SK-N-SH (cell line): Measurements from ENCODE around the gene NID1. TPM values are rescaled to one million over a fixed set of nuclear protein-coding genes. Genes with fewer than 3 reads are reported as not detected.

ENCODE experiments used
- CTCF ChIA-PET: fragments of 300-600, 350-600 bp; formaldehyde crosslinking; extraction: SDS; loops from one replicate; lab custom pipeline; 2021; lab: Yijun Ruan, JAX
- POLR2A ChIA-PET: fragments of 350-600 bp; sonication (Branson Sonifier 250); formaldehyde crosslinking; extraction: SDS; loops from one replicate; lab custom pipeline; 2020; ENCODE audit warnings: antibody characterized with exemption, inconsistent platforms; lab: Yijun Ruan, JAX
- DNase-seq: peaks from one replicate; pipeline ENCODE4 v3.0.0; 2012
- H2AFZ ChIP-seq: fragments of 200-600 bp; sonication (generic); 2 replicates; pipeline ENCODE4 v1.8.1; 2016; ENCODE audit warnings: antibody characterized with exemption, mild to moderate bottlenecking, low read depth
- H3F3A ChIP-seq: fragments of 200-600 bp; sonication (generic); replicated peaks from 2 replicates; pipeline ENCODE3; 2016; ENCODE audit warnings: antibody characterized with exemption, mild to moderate bottlenecking; ENCODE audit not compliant: insufficient read depth
- H3K27ac ChIP-seq, 2 experiments: fragments of 200-500 bp in 1 of 2; fragments of 200-600 bp in 1 of 2; sonication (Bioruptor generic) in 1 of 2; sonication (generic), shearing (Covaris generic) in 1 of 2; 2 replicates each; pipeline versions ENCODE4 v1.5.1 to v1.6.1; 2014 to 2016; ENCODE audit warnings: low read depth in 2 of 2, inconsistent platforms in 1 of 2, low read length in 1 of 2, mild to moderate bottlenecking in 1 of 2, mixed read lengths in 1 of 2
- H3K27me3 ChIP-seq: fragments of 200-600 bp; sonication (generic), shearing (Covaris generic); 2 replicates; pipeline ENCODE4 v1.6.1; 2016; ENCODE audit warnings: mixed run types; ENCODE audit not compliant: insufficient read depth
- H3K36me3 ChIP-seq, 2 experiments: fragments of 200-500 bp in 1 of 2; fragments of 200-600 bp in 1 of 2; sonication (Bioruptor generic) in 1 of 2; sonication (generic) in 1 of 2; replicated peaks in 1 of 2; 2 replicates each; pipeline versions ENCODE3 to v1.5.1; 2014 to 2016; ENCODE audit warnings: low read length in 1 of 2, mild to moderate bottlenecking in 1 of 2; ENCODE audit not compliant: insufficient read depth in 2 of 2, control insufficient read depth in 1 of 2
- H3K4me1 ChIP-seq, 2 experiments: fragments of 200-500 bp in 1 of 2; fragments of 200-600 bp in 1 of 2; sonication (Bioruptor generic) in 1 of 2; sonication (generic), shearing (Covaris generic) in 1 of 2; 2 replicates each; pipeline versions ENCODE4 v1.5.1 to v1.6.1; 2014 to 2016; ENCODE audit warnings: low read depth in 1 of 2, low read length in 1 of 2, mixed run types in 1 of 2; ENCODE audit not compliant: insufficient read depth in 2 of 2, control insufficient read depth in 1 of 2
- H3K4me2 ChIP-seq: fragments of 200-600 bp; sonication (generic), shearing (Covaris generic); 2 replicates; pipeline ENCODE4 v1.6.1; 2017; ENCODE audit warnings: mixed run types
- H3K4me3 ChIP-seq, 2 experiments: fragments of 200-500 bp in 1 of 2; fragments of 200-600 bp in 1 of 2; sonication (Bioruptor generic) in 1 of 2; sonication (generic), shearing (Covaris generic) in 1 of 2; 2 replicates each; pipeline versions ENCODE4 v1.5.1 to v1.8.1; 2014 to 2016; ENCODE audit warnings: low read depth in 2 of 2, inconsistent platforms in 1 of 2, low read length in 1 of 2, mild to moderate bottlenecking in 1 of 2, mixed read lengths in 1 of 2, moderate library complexity in 1 of 2
- H3K79me2 ChIP-seq: fragments of 200-600 bp; sonication (generic); 2 replicates; pipeline ENCODE4 v1.8.1; 2017; ENCODE audit warnings: mild to moderate bottlenecking; ENCODE audit not compliant: insufficient read depth
- H3K9ac ChIP-seq: fragments of 200-600 bp; sonication (generic); 2 replicates; pipeline ENCODE4 v1.6.1; 2017; ENCODE audit warnings: mixed run types
- H3K9me2 ChIP-seq: fragments of 200-600 bp; sonication (generic); 2 replicates; pipeline ENCODE4 v1.6.1; 2017; ENCODE audit warnings: mixed run types
- H3K9me3 ChIP-seq: fragments of 200-600 bp; sonication (generic); 2 replicates; pipeline ENCODE4 v1.6.1; 2017; ENCODE audit warnings: mixed run types, mild to moderate bottlenecking, moderate library complexity
- H4K20me1 ChIP-seq: fragments of 200-600 bp; sonication (generic); 2 replicates; pipeline ENCODE4 v1.6.1; 2017; ENCODE audit warnings: mild to moderate bottlenecking, mixed run types; ENCODE audit not compliant: insufficient read depth
- EZH2phosphoT487 ChIP-seq: fragments of 200-600 bp; sonication (generic); IDR thresholded peaks from 2 replicates; pipeline ENCODE4 v1.6.1; 2017; ENCODE audit warnings: low read depth, mixed run types, mild to moderate bottlenecking, antibody characterized with exemption, moderate library complexity, borderline replicate concordance
- FOXM1 ChIP-seq: IDR thresholded peaks from 2 replicates; pipeline ENCODE4 v1.4.0; 2012; ENCODE audit warnings: low read depth, mild to moderate bottlenecking
- GATA2 ChIP-seq: sonication (generic); formaldehyde crosslinking; IDR thresholded peaks from 2 replicates; pipeline ENCODE4 v1.5.0; 2020; ENCODE audit warnings: mild to moderate bottlenecking, missing genetic modification reagents
- IRF3 ChIP-seq: fragments of 150-350 bp; IDR thresholded peaks from 2 replicates; pipeline ENCODE4 v1.6.1; 2016; ENCODE audit warnings: mild to moderate bottlenecking, low read depth, low read length
- MAX ChIP-seq: IDR thresholded peaks from 2 replicates; pipeline ENCODE4 v1.4.0; 2012; ENCODE audit warnings: low read depth
- MEF2A ChIP-seq: IDR thresholded peaks from 2 replicates; pipeline ENCODE4 v1.4.0; 2012; ENCODE audit warnings: low read depth, borderline replicate concordance
- MXI1 ChIP-seq: IDR thresholded peaks from 2 replicates; pipeline ENCODE4 v1.6.1; 2012; ENCODE audit warnings: mild to moderate bottlenecking, low read depth, low read length, improper control_type of control experiment
- PBX3 ChIP-seq: IDR thresholded peaks from 2 replicates; pipeline ENCODE4; 2012
- REST ChIP-seq: IDR thresholded peaks from 2 replicates; pipeline ENCODE4 v1.6.1; 2012; ENCODE audit warnings: mild to moderate bottlenecking, low read depth, low read length, moderate library complexity
- RXRA ChIP-seq: IDR thresholded peaks from 2 replicates; pipeline ENCODE4 v1.4.0; 2012; ENCODE audit warnings: low read depth, mild to moderate bottlenecking, borderline replicate concordance
- SIN3A ChIP-seq: IDR thresholded peaks from 2 replicates; pipeline ENCODE4 v1.6.1; 2012; ENCODE audit warnings: low read depth, mild to moderate bottlenecking, low read length, moderate library complexity, borderline replicate concordance
- SMC3 ChIP-seq: IDR thresholded peaks from 2 replicates; pipeline ENCODE4 v1.6.1; 2012; ENCODE audit warnings: low read depth, low read length, improper control_type of control experiment
- TAF1 ChIP-seq: IDR thresholded peaks from 2 replicates; pipeline ENCODE4 v1.6.1; 2012; ENCODE audit warnings: low read depth, mild to moderate bottlenecking, low read length, moderate library complexity, borderline replicate concordance
- TEAD4 ChIP-seq: IDR thresholded peaks from 2 replicates; pipeline ENCODE4 v1.4.0; 2012; ENCODE audit warnings: mild to moderate bottlenecking, borderline replicate concordance; ENCODE audit not compliant: insufficient read depth
- USF1 ChIP-seq: IDR thresholded peaks from 2 replicates; pipeline ENCODE4 v1.4.0; 2012; ENCODE audit warnings: low read depth, borderline replicate concordance
- USF2 ChIP-seq: fragments of 150-350 bp; IDR thresholded peaks from 2 replicates; pipeline ENCODE4 v1.6.1; 2017; ENCODE audit warnings: antibody characterized with exemption, low read length, low read depth, borderline replicate concordance
- ZBTB33 ChIP-seq: IDR thresholded peaks from 2 replicates; pipeline ENCODE4 v1.4.0; 2012; ENCODE audit warnings: low read depth, borderline replicate concordance
- WGBS: methylation state at CpG from one replicate; pipeline ENCODE4 v1.1.6; 2017; ENCODE audit warnings: low lambda C conversion rate; 5-methylcytosine and 5-hydroxymethylcytosine counted together
- polyA plus RNA-seq, 3 experiments: library from polyadenylated mRNA; depleted of rRNA; stranded (reverse); fragments of >200 nt; gene quantifications; 2 replicates each; pipeline ENCODE4 v1.2.3, GENCODE V29; 2012

NID1 gene
- polyA plus RNA-seq, 1 of the 3 experiments (the other 2 are of a cell fraction): 74.3 TPM

GRCh38 chr1:236009191-236009590 is 55.7 kb downstream of the NID1 start:
- peaks cover 15% of the 10 kb centered on the region for H3F3A ChIP-seq
- peak overlapping the region; percentile 41; the same call in 1 of the 2 replicates for H3K4me2 ChIP-seq
- TF ChIP-seq USF2: no peak
- no peak for TF ChIP-seq TAF1
- TF ChIP-seq SMC3: no peak
- no peak for TF ChIP-seq MEF2A
- no peak for TF ChIP-seq TEAD4
- TF ChIP-seq USF1: no peak
- TF ChIP-seq EZH2phosphoT487: no peak
- TF ChIP-seq PBX3: no peak
- TF ChIP-seq IRF3: no peak
- TF ChIP-seq SIN3A: no peak
- TF ChIP-seq GATA2 (CRISPR knock-in tag): no peak
- TF ChIP-seq, all 33 proteins: peak for 0
- ChIA-PET CTCF (no interaction called here), POLR2A (no interaction called here)
- Histone ChIP-seq H3K4me1 (peaks cover 8 to 11% of the 10 kb centered on the region in 2 experiments; a peak in 3 of 4 replicates), H3K9ac (no peak overlapping the region), H3K9me3 (no peaks in the 10 kb centered on the region), H3K9me2 (no peaks in the 10 kb centered on the region), H3K36me3 (peaks cover 3 to 7% of the 10 kb centered on the region in 2 experiments), H3K27ac (peak overlapping the region; percentile 29 to 67; a peak in 3 of 4 replicates), H3K79me2 (no peaks in the 10 kb centered on the region), H2AFZ (no peak overlapping the region), H3K4me3 (no peak overlapping the region), H3K27me3 (no peaks in the 10 kb centered on the region), H4K20me1 (no peaks in the 10 kb centered on the region)
- no peak for DNase-seq
- 98% methylated on average over 5 of the region's 5 CpGs for WGBS

- DNase-seq: no peak
- H3K4me3 ChIP-seq: no peak overlapping the region
- H3K27me3 ChIP-seq: no peaks in the 10 kb centered on the region
- H4K20me1 ChIP-seq: no peaks in the 10 kb centered on the region
- H3K9me2 ChIP-seq: no peaks in the 10 kb centered on the region
- H3K79me2 ChIP-seq: no peaks in the 10 kb centered on the region
- H3K9me3 ChIP-seq: no peaks in the 10 kb centered on the region
- peaks cover 8 to 11% of the 10 kb centered on the region in 2 experiments; a peak in 3 of 4 replicates for H3K4me1 ChIP-seq
- no peak overlapping the region for H3K4me2 ChIP-seq
- peaks cover 15% of the 10 kb centered on the region for H3F3A ChIP-seq
- 94% methylated on average over 3 of the region's 3 CpGs for WGBS
- H3K9ac ChIP-seq: no peak overlapping the region
- peaks cover 0 to 5% of the 10 kb centered on the region in 2 experiments for H3K36me3 ChIP-seq
- H3K27ac ChIP-seq: no peak overlapping the region
- no peak overlapping the region for H2AFZ ChIP-seq
- POLR2A ChIA-PET: no interaction called here
- CTCF ChIA-PET: no interaction called here
- TF ChIP-seq REST (no peak), GATA2 (CRISPR knock-in tag) (no peak), MAX (no peak), RXRA (no peak), FOXM1 (no peak), MXI1 (no peak), ZBTB33 (no peak), EZH2phosphoT487 (no peak)
Observed at GRCh38 chr1:236007781-236008180, 57.1 kb downstream of the NID1 start.
